ENCODE data around the gene PKD1. TPM values are rescaled to one million over a fixed set of nuclear protein-coding genes. Genes with fewer than 3 reads are reported as not detected.
"Not testable (repeated sequence)": the region's sequence is repeated elsewhere in the genome, so short reads cannot be mapped to it uniquely, and the experiment has no call there.

PKD1 gene
- total RNA-seq, 1 experiment from 2014 or later = 72.8 TPM

- H3K79me2 ChIP-seq (ENCODE audit: low read length); H3K9me2 ChIP-seq (replicated peaks; ENCODE audit: insufficient read depth, low read length); DNase-seq; H3K4me1 ChIP-seq (ENCODE audit: low read length); H3K9ac ChIP-seq (ENCODE audit: low read length); H3K36me3 ChIP-seq (ENCODE audit: insufficient read depth, low read length); H3K9me3 ChIP-seq (ENCODE audit: low read length); H3K4me2 ChIP-seq (ENCODE audit: low read depth, low read length, poor library complexity, severe bottlenecking); H3K4me3 ChIP-seq (ENCODE audit: low read length); H3K27ac ChIP-seq (ENCODE audit: low read length); H3K27me3 ChIP-seq (ENCODE audit: low read length); H4K20me1 ChIP-seq (ENCODE audit: insufficient read depth, low read depth, low read length); H2AFZ ChIP-seq (ENCODE audit: low read length): not testable (repeated sequence)
Observed at GRCh38 chr16:2107121-2107790, 28.4 kb downstream of the PKD1 start.

DNA sequence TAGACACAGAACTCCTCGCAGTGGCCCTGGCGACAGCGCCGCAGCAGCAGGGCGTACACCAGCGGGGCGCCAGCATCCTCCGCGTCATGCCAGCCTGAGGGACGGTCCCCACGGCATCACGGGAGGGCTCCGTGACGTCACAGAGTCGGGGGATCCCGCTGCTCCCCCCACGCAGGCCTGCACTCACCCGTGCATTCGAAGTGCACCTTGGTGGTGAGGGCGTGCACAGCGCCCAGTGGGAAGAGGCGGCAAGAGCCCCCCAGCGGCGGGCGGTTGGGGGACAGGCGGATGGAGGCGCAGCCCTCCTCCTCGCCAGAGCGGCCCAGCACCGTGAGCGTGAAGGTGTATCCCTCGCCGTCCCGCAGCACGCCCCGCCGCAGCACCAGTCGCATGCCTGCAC, 29.5 kb downstream of the PKD1 start:
- not testable (repeated sequence) for DNase-seq; H3K9me3 ChIP-seq (ENCODE audit: low read length)

DNA sequence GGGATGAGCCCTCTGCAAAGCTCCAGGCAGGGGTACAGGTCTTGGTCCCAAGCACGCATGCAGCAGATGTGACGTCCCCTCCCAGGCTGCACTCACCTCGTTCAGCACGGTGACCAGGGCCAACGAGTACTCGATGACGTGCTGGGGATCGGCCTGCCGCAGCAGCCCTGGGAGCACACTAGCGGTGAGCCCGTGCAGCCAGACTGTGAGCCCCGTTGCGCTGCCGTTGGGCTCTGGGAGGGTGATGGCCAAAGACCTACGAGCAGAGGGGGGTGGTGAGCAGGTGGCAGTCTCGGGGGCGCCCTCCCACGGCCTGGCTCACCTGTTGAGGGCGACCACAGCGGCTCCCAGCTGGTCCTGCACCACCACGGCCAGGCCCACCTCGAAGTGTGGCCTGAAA, 29.9 kb downstream of the PKD1 start:
- not testable (repeated sequence) for H3K9ac ChIP-seq (ENCODE audit: low read length); H3K27ac ChIP-seq (ENCODE audit: low read length); H3K79me2 ChIP-seq (ENCODE audit: low read length); H3K36me3 ChIP-seq (ENCODE audit: insufficient read depth, low read length); H3K4me2 ChIP-seq (ENCODE audit: low read depth, low read length, poor library complexity, severe bottlenecking); H3K4me1 ChIP-seq (ENCODE audit: low read length); H4K20me1 ChIP-seq (ENCODE audit: insufficient read depth, low read depth, low read length); H3K9me3 ChIP-seq (ENCODE audit: low read length); H3K9me2 ChIP-seq (replicated peaks; ENCODE audit: insufficient read depth, low read length); H3K27me3 ChIP-seq (ENCODE audit: low read length); H3K4me3 ChIP-seq (ENCODE audit: low read length); H2AFZ ChIP-seq (ENCODE audit: low read length); DNase-seq

More for the DNA sequence above, 29.5 kb downstream of the PKD1 start:
- H3K9ac ChIP-seq (ENCODE audit: low read length); H4K20me1 ChIP-seq (ENCODE audit: insufficient read depth, low read depth, low read length); H3K27me3 ChIP-seq (ENCODE audit: low read length); H3K4me1 ChIP-seq (ENCODE audit: low read length); H3K36me3 ChIP-seq (ENCODE audit: insufficient read depth, low read length); H3K27ac ChIP-seq (ENCODE audit: low read length); H3K79me2 ChIP-seq (ENCODE audit: low read length); H3K9me2 ChIP-seq (replicated peaks; ENCODE audit: insufficient read depth, low read length); H2AFZ ChIP-seq (ENCODE audit: low read length); H3K4me2 ChIP-seq (ENCODE audit: low read depth, low read length, poor library complexity, severe bottlenecking); H3K4me3 ChIP-seq (ENCODE audit: low read length): not testable (repeated sequence)

- H3K4me1 ChIP-seq (ENCODE audit: low read length); H2AFZ ChIP-seq (ENCODE audit: low read length); H3K9ac ChIP-seq (ENCODE audit: low read length); H3K9me3 ChIP-seq (ENCODE audit: low read length); H4K20me1 ChIP-seq (ENCODE audit: insufficient read depth, low read depth, low read length); H3K27me3 ChIP-seq (ENCODE audit: low read length); H3K79me2 ChIP-seq (ENCODE audit: low read length); H3K27ac ChIP-seq (ENCODE audit: low read length); DNase-seq; H3K4me3 ChIP-seq (ENCODE audit: low read length); H3K4me2 ChIP-seq (ENCODE audit: low read depth, low read length, poor library complexity, severe bottlenecking); H3K36me3 ChIP-seq (ENCODE audit: insufficient read depth, low read length); H3K9me2 ChIP-seq (replicated peaks; ENCODE audit: insufficient read depth, low read length): not testable (repeated sequence)
Observed at GRCh38 chr16:2105291-2105690, 30.4 kb downstream of the PKD1 start.

GRCh38 chr16:2104464-2104863, 31.2 kb downstream of the PKD1 start:
- H2AFZ ChIP-seq (ENCODE audit: low read length); H3K9me2 ChIP-seq (replicated peaks; ENCODE audit: insufficient read depth, low read length); H3K27ac ChIP-seq (ENCODE audit: low read length); H3K4me2 ChIP-seq (ENCODE audit: low read depth, low read length, poor library complexity, severe bottlenecking); H3K4me1 ChIP-seq (ENCODE audit: low read length); DNase-seq; H3K9ac ChIP-seq (ENCODE audit: low read length); H3K4me3 ChIP-seq (ENCODE audit: low read length); H4K20me1 ChIP-seq (ENCODE audit: insufficient read depth, low read depth, low read length); H3K27me3 ChIP-seq (ENCODE audit: low read length); H3K36me3 ChIP-seq (ENCODE audit: insufficient read depth, low read length); H3K9me3 ChIP-seq (ENCODE audit: low read length); H3K79me2 ChIP-seq (ENCODE audit: low read length): not testable (repeated sequence)

DNA sequence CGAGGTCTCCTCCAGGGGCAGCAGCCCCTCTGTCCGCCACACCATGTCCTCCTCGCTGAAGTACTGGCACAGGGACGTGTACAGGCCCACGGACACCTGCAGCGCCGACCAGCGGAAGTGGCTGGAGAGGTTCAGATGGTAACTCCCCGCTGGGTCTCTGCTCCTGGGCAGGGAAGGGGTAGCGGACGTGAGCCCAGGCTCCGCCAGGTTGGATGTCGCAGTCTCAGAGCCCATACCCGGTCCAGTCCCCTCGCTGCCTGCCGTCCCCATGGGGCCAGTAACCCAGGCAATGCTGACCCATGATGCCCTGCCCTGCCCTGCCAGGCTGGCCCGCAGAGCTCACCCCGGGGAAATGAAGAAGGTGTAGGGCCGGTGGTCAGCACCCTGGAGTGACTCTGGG, 33.2 kb downstream of the PKD1 start:
- Histone ChIP-seq H3K4me1 (ENCODE audit: low read length) (no peaks in the 10 kb centered on the region), H3K27ac (ENCODE audit: low read length) (no peak overlapping the region), H3K9ac (ENCODE audit: low read length) (no peak overlapping the region), H2AFZ (ENCODE audit: low read length) (no peak overlapping the region), H3K79me2 (ENCODE audit: low read length) (no peaks in the 10 kb centered on the region), H3K9me3 (ENCODE audit: low read length) (no peaks in the 10 kb centered on the region), H3K4me3 (ENCODE audit: low read length) (no peak overlapping the region), H3K4me2 (ENCODE audit: low read depth, low read length, poor library complexity, severe bottlenecking) (no peak overlapping the region), H4K20me1 (ENCODE audit: insufficient read depth, low read depth, low read length) (no peaks in the 10 kb centered on the region), H3K27me3 (ENCODE audit: low read length) (no peaks in the 10 kb centered on the region), H3K36me3 (ENCODE audit: insufficient read depth, low read length) (no peaks in the 10 kb centered on the region), H3K9me2 (replicated peaks; ENCODE audit: insufficient read depth, low read length) (no peaks in the 10 kb centered on the region)
- no peak for DNase-seq

- not testable (repeated sequence) for H3K9me2 ChIP-seq (replicated peaks; ENCODE audit: insufficient read depth, low read length); H2AFZ ChIP-seq (ENCODE audit: low read length); H3K4me3 ChIP-seq (ENCODE audit: low read length); H3K9me3 ChIP-seq (ENCODE audit: low read length); H3K79me2 ChIP-seq (ENCODE audit: low read length); H3K4me2 ChIP-seq (ENCODE audit: low read depth, low read length, poor library complexity, severe bottlenecking); H3K9ac ChIP-seq (ENCODE audit: low read length); H3K27ac ChIP-seq (ENCODE audit: low read length); DNase-seq; H3K27me3 ChIP-seq (ENCODE audit: low read length); H4K20me1 ChIP-seq (ENCODE audit: insufficient read depth, low read depth, low read length); H3K4me1 ChIP-seq (ENCODE audit: low read length); H3K36me3 ChIP-seq (ENCODE audit: insufficient read depth, low read length)
Observed at GRCh38 chr16:2101581-2101980, 34.1 kb downstream of the PKD1 start.

DNA sequence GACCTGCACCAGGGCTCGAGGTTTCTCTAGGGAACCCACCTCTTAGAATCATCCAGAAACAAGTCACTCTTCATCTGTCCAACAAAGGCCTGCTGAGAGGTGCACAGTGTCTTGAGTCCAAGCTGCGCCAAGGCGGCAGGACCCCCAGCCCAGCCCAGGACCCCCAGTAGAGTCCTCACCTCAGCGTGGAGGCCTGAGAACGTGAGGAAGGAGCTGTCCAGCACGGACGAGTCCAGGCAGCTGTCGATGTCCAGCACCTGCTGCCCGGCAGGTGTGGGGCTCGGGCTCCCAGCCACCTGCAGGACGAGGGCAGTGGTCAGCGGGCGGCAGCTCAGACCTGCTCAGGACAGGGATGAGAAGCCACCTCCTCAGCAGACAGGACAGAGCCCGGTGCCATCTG, 38.0 kb downstream of the PKD1 start:
- H4K20me1 ChIP-seq (ENCODE audit: insufficient read depth, low read depth, low read length); H3K4me3 ChIP-seq (ENCODE audit: low read length); H3K9me3 ChIP-seq (ENCODE audit: low read length); H3K79me2 ChIP-seq (ENCODE audit: low read length); H3K27ac ChIP-seq (ENCODE audit: low read length); H3K9ac ChIP-seq (ENCODE audit: low read length); H3K4me2 ChIP-seq (ENCODE audit: low read depth, low read length, poor library complexity, severe bottlenecking); H3K9me2 ChIP-seq (replicated peaks; ENCODE audit: insufficient read depth, low read length); H3K36me3 ChIP-seq (ENCODE audit: insufficient read depth, low read length); H3K27me3 ChIP-seq (ENCODE audit: low read length); DNase-seq; H3K4me1 ChIP-seq (ENCODE audit: low read length); H2AFZ ChIP-seq (ENCODE audit: low read length): not testable (repeated sequence)
